Endothelial cell (in vitro differentiated cells): ENCODE data around the gene SIRT7. TPM values are rescaled to one million over a fixed set of nuclear protein-coding genes. Genes with fewer than 3 reads are reported as not detected.
A peak's percentile ranks its signal among the peaks of the same experiment; 100 is the strongest.

Source experiments
- DNase-seq: peaks from one replicate; pipeline ENCODE4 v3.0.0; 2021; ENCODE audit warnings: low spot score
- H3K27ac Mint-ChIP-seq: one replicate; pipeline ENCODE4 v1.8.0; 2021; ENCODE audit warnings: mixed read lengths, inconsistent platforms; ENCODE audit not compliant: unreplicated experiment
- H3K27me3 Mint-ChIP-seq: one replicate; pipeline ENCODE4 v1.8.0; 2021; ENCODE audit warnings: mild to moderate bottlenecking, moderate library complexity, mixed read lengths, inconsistent platforms; ENCODE audit not compliant: unreplicated experiment
- H3K36me3 Mint-ChIP-seq: one replicate; pipeline ENCODE4 v1.8.0; 2021; ENCODE audit warnings: mild to moderate bottlenecking, low read depth, mixed read lengths, inconsistent platforms; ENCODE audit not compliant: unreplicated experiment
- H3K4me1 Mint-ChIP-seq: one replicate; pipeline ENCODE4 v1.8.0; 2021; ENCODE audit warnings: mild to moderate bottlenecking, mixed read lengths, inconsistent platforms; ENCODE audit not compliant: unreplicated experiment
- H3K4me3 Mint-ChIP-seq: one replicate; pipeline ENCODE4 v1.8.0; 2021; ENCODE audit warnings: mild to moderate bottlenecking, mixed read lengths, inconsistent platforms; ENCODE audit not compliant: unreplicated experiment
- H3K9me3 Mint-ChIP-seq: one replicate; pipeline ENCODE4 v1.8.0; 2021; ENCODE audit warnings: mixed read lengths, inconsistent platforms; ENCODE audit not compliant: unreplicated experiment
- CTCF ChIP-seq: fragments of 200-600 bp; sonication (generic); IDR thresholded peaks from one replicate; pipeline ENCODE4 v1.5.0; 2021; ENCODE audit warnings: antibody characterized with exemption; ENCODE audit not compliant: unreplicated experiment
- total RNA-seq: library from RNA; stranded (reverse); fragmentation: NEBNext Ultra II Directional; extraction: Animal tissue kit (Norgen Biotek cat#: 25700); gene quantifications from one replicate; pipeline ENCODE4 v1.2.1, GENCODE V29; 2021; ENCODE audit not compliant: unreplicated experiment

The SIRT7 gene
- total RNA-seq, 1 donor from 2014 or later, result 14.4 TPM

GRCh38 chr17:81885454-81885853 lies 32.5 kb downstream of the SIRT7 start:
- Mint-ChIP-seq H3K36me3 (peaks cover 38% of the 10 kb centered on the region), H3K27ac (peak overlapping the region; percentile 36), H3K9me3 (no peaks in the 10 kb centered on the region), H3K4me3 (peak overlapping the region; percentile 59), H3K4me1 (peaks cover 11% of the 10 kb centered on the region), H3K27me3 (peaks cover 12% of the 10 kb centered on the region)
- TF ChIP-seq CTCF, result no peak
- DNase-seq, result no peak

GRCh38 chr17:81884968-81885367 lies 33.0 kb downstream of the SIRT7 start:
- Mint-ChIP-seq H3K27ac (peak overlapping the region; percentile 36), H3K4me3 (peak overlapping the region; percentile 59), H3K27me3 (peaks cover 7% of the 10 kb centered on the region), H3K4me1 (peaks cover 7% of the 10 kb centered on the region), H3K9me3 (no peaks in the 10 kb centered on the region), H3K36me3 (peaks cover 33% of the 10 kb centered on the region)
- no peak for DNase-seq
- TF ChIP-seq CTCF, result no peak

- no peak for DNase-seq
- H3K4me3 Mint-ChIP-seq, result no peak overlapping the region
- H3K4me1 Mint-ChIP-seq, result peaks cover 6% of the 10 kb centered on the region
- H3K9me3 Mint-ChIP-seq, result no peaks in the 10 kb centered on the region
- peaks cover 6% of the 10 kb centered on the region for H3K27me3 Mint-ChIP-seq
- no peak for TF ChIP-seq CTCF
- H3K27ac Mint-ChIP-seq, result peak overlapping the region; percentile 18
- H3K36me3 Mint-ChIP-seq, result peaks cover 32% of the 10 kb centered on the region
Observed at GRCh38 chr17:81884520-81884919, 33.5 kb downstream of the SIRT7 start.

- no peaks in the 10 kb centered on the region for H3K9me3 Mint-ChIP-seq
- peaks cover 6% of the 10 kb centered on the region for H3K36me3 Mint-ChIP-seq
- H3K4me3 Mint-ChIP-seq, result no peak overlapping the region
Observed at GRCh38 chr17:81879121-81879520, 38.9 kb downstream of the SIRT7 start.

GRCh38 chr17:81878294-81878693 lies 39.7 kb downstream of the SIRT7 start:
- Mint-ChIP-seq H3K4me1 (no peaks in the 10 kb centered on the region), H3K36me3 (peaks cover 4% of the 10 kb centered on the region), H3K27ac (no peak overlapping the region), H3K27me3 (peaks cover 1% of the 10 kb centered on the region), H3K4me3 (no peak overlapping the region), H3K9me3 (no peaks in the 10 kb centered on the region)
- no peak for DNase-seq
- no peak for TF ChIP-seq CTCF

More at GRCh38 chr17:81879121-81879520, 38.9 kb downstream of the SIRT7 start:
- H3K4me1 Mint-ChIP-seq, result no peaks in the 10 kb centered on the region
- H3K27ac Mint-ChIP-seq, result peak overlapping the region; percentile 43
- TF ChIP-seq CTCF, result no peak
- peaks cover 1% of the 10 kb centered on the region for H3K27me3 Mint-ChIP-seq
- DNase-seq, result no peak
